Measurements from ENCODE around the gene LRR1.

The LRR1 gene

GRCh38 chr14:49598485-49599300, at the start of gene LRR1 (continued):
- TF ChIP-seq ZNF302 (tag by site-specific recombination; IDR thresholded peaks at IDR 0.05; ENCODE audit: low read depth) (no peak), ZBTB6 (tag by site-specific recombination; IDR thresholded peaks at IDR 0.05) (no peak), ZNF488 (tag by site-specific recombination; IDR thresholded peaks at IDR 0.05) (no peak), OSR2 (tag by site-specific recombination; IDR thresholded peaks at IDR 0.05) (no peak), ZNF140 (tag by site-specific recombination; IDR thresholded peaks at IDR 0.05) (no peak), BCL6B (tag by site-specific recombination; IDR thresholded peaks at IDR 0.05) (no peak), ZNF76 (tag by site-specific recombination; IDR thresholded peaks at IDR 0.05; ENCODE audit: borderline replicate concordance, low read depth) (no peak; the same call in 1 of the 2 replicates), ZNF785 (tag by site-specific recombination; IDR thresholded peaks at IDR 0.05) (0 out of 2 replicates have a peak, but pooled peaks have one; percentile 17), ZNF404 (tag by site-specific recombination; IDR thresholded peaks at IDR 0.05) (no peak), ZNF677 (tag by site-specific recombination; IDR thresholded peaks at IDR 0.05) (no peak), ZBTB10 (tag by site-specific recombination; IDR thresholded peaks at IDR 0.05) (no peak), ATF2 (tag by site-specific recombination; IDR thresholded peaks at IDR 0.05; ENCODE audit: low read depth) (no peak), AEBP2 (tag by site-specific recombination; IDR thresholded peaks at IDR 0.05; ENCODE audit: borderline replicate concordance) (no peak), MZF1 (tag by site-specific recombination; IDR thresholded peaks at IDR 0.05; ENCODE audit: borderline replicate concordance) (no peak), ZNF311 (tag by site-specific recombination; IDR thresholded peaks at IDR 0.05; ENCODE audit: borderline replicate concordance) (no peak), KLF9 (tag by site-specific recombination; IDR thresholded peaks at IDR 0.05; ENCODE audit: low read depth) (no peak), ZNF791 (tag by site-specific recombination; IDR thresholded peaks at IDR 0.05) (no peak), ELK4 (IDR thresholded peaks at IDR 0.05; ENCODE audit: borderline replicate concordance, low read depth, low read length) (no peak), ZNF121 (tag by site-specific recombination; IDR thresholded peaks at IDR 0.05) (no peak), ZBTB48 (tag by site-specific recombination; IDR thresholded peaks at IDR 0.05) (no peak), ZNF10 (tag by site-specific recombination; IDR thresholded peaks at IDR 0.05) (peak; percentile 14; the same call in 1 of the 2 replicates), KLF8 (tag by site-specific recombination; IDR thresholded peaks at IDR 0.05) (peak; percentile 29; the same call in 1 of the 2 replicates), ZNF48 (tag by site-specific recombination; IDR thresholded peaks at IDR 0.05) (no peak), ZNF148 (tag by site-specific recombination; IDR thresholded peaks at IDR 0.05; ENCODE audit: borderline replicate concordance) (no peak), ZFP41 (tag by site-specific recombination; IDR thresholded peaks at IDR 0.05; ENCODE audit: borderline replicate concordance) (no peak), ZNF138 (tag by site-specific recombination; IDR thresholded peaks at IDR 0.05; ENCODE audit: borderline replicate concordance) (no peak)

Data from HEK293 (cell line).